GM12878 (cell line): ENCODE measurements around the gene EFCAB10.

Experiments used
- CREB1 ChIP-seq: IDR thresholded peaks from 2 replicates; pipeline ENCODE4 v1.6.1; 2012; ENCODE audit warnings: low read depth, mild to moderate bottlenecking, inconsistent platforms
- CTCF ChIP-seq, 3 experiments: IDR thresholded peaks in 2 of 3; conservative IDR thresholded peaks in 1 of 3; 2 replicates each; pipeline ENCODE4 v1.5.1; 2011; ENCODE audit warnings: low read depth in 3 of 3, low read length in 3 of 3, mild to moderate bottlenecking in 3 of 3, control low read depth in 2 of 3, moderate library complexity in 2 of 3, inconsistent platforms in 1 of 3, mixed read lengths in 1 of 3; ENCODE audit not compliant: control insufficient read depth in 2 of 3, insufficient read depth in 1 of 3; ENCODE audit errors: extremely low read depth in 1 of 3

GRCh38 chr7:105531792-105532671, 49.3 kb downstream of the EFCAB10 start, which contains the start of gene RINT1:
- TF ChIP-seq CREB1 (peak; percentile 65; the same call in 1 of the 2 replicates), CTCF (IDR thresholded peaks at IDR 0.05 in 2 of 3, conservative IDR thresholded peaks at IDR 0.05 in 1 of 3; ENCODE audit: control insufficient read depth in 2 of 3, extremely low read depth in 1 of 3, insufficient read depth in 1 of 3, low read depth in 3 of 3, low read length in 3 of 3) (peak; percentile 84 to 95 (median 88))
